ENCODE results near the gene CBL.

DNA sequence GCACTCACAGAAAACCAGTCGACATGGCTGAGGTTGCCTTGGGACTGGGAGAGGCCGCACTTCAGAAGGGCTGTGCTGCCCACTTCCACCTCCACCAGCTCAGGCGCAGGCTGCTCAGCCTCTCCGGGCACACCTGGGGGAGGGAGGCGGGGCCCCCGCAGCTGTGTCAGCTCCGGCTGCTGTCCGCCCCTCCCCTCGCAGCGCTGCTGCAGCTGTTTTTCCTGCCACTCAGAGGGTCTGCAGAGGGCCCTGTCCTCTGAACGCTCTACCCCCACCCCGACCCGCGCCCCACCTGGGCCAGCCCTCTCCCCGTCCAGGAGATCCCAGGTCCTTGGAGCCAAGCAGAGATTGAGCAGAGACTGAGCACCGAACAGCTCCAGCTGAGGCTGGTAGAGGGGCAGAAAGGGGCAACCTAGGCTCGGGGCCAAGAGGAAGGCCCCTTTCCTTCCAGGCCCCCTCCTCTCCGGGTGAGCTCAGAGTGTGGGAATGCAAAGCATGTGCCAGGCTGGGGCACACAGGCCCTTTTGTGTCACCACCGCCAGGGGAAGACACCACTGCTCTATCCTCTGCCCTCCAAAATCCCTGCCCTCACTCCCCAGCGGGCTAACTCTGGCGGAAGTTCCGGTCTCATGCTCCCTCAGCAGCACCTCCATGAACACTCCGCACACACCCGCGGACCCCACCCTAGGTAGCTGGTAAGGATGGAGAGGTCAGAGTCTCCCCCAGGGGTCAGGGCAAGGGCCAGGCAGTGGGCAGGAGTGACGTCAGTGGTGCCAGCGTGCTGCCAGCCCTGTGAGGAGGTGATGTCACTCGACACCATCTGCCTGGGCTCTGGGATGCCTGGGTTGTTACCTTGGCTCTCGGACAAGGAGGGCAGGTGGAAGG lies 109.2 kb downstream of the CBL start:
- TF ChIP-seq, protein P1, sequence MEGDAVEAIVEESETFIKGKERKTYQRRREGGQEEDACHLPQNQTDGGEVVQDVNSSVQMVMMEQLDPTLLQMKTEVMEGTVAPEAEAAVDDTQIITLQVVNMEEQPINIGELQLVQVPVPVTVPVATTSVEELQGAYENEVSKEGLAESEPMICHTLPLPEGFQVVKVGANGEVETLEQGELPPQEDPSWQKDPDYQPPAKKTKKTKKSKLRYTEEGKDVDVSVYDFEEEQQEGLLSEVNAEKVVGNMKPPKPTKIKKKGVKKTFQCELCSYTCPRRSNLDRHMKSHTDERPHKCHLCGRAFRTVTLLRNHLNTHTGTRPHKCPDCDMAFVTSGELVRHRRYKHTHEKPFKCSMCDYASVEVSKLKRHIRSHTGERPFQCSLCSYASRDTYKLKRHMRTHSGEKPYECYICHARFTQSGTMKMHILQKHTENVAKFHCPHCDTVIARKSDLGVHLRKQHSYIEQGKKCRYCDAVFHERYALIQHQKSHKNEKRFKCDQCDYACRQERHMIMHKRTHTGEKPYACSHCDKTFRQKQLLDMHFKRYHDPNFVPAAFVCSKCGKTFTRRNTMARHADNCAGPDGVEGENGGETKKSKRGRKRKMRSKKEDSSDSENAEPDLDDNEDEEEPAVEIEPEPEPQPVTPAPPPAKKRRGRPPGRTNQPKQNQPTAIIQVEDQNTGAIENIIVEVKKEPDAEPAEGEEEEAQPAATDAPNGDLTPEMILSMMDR (conservative IDR thresholded peaks at IDR 0.05; ENCODE audit: low read depth in 2 of 2): 0 out of 4 replicates have a peak, but pooled peaks of 1 of the 2 experiments have one; percentile 19
- no peak for TF ChIP-seq EZH2 (IDR thresholded peaks at IDR 0.05; ENCODE audit: low read depth, unreplicated experiment)

Measured in GM23338 (cell line).